SHP77 treated with DMSO at 0.1 percent for 48 hours (cell line): ENCODE measurements around the gene ATP6V1C2.

Experiments
- DNase-seq: peaks from one replicate; lab custom pipeline; 2025; lab: John Stamatoyannopoulos, UW

Gene ATP6V1C2

DNA sequence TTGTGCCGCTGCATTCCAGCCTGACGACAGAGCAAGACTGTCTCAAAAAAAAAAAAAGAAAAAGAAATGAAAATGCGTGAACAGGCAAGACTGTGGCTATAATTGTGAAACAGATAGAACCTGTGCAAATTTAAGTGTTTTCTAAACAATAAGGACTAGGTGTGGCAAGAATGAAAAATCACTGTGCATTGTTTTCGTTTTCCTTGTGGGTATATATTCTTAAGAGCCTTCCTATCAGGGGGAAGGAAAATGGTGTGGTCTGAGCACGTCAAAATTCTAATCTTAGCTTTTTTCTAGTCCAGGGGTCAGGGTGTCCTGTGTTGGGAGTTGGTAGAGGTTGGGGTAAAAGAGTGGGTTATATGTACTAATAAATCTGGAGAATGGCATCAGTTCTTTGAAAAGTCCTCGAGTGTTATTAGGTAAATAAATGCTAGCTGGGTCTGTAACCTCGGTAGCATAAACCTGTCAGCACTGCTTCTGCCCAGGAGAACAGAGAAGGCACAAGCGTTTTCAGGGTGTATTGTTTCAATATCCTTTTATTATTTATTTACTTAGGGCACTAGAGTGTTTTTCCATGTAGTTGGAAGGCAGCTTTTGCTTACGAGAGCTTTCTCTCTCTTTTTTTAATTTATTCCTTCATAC is 11.6 kb downstream of the ATP6V1C2 start:
- DNase-seq: peak; percentile 36

DNA sequence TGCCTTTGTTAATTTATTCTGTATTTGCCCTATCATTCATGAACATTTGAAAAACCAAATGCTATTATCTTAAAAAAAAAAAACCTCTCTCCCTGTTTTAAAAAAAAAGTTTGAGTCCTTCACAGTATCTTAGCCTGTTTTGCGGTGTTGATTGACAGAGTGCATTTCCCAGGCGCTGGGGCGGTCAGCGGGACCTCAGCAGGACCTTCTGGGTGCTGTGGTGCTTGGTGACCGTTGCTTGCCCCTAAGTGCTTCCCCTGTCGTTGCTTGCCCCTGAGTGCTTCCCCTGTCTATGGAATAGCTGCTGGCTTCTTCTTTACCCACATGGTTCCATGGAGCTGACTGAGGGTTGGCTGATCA is 12.1 kb downstream of the ATP6V1C2 start:
- DNase-seq: no peak

DNA sequence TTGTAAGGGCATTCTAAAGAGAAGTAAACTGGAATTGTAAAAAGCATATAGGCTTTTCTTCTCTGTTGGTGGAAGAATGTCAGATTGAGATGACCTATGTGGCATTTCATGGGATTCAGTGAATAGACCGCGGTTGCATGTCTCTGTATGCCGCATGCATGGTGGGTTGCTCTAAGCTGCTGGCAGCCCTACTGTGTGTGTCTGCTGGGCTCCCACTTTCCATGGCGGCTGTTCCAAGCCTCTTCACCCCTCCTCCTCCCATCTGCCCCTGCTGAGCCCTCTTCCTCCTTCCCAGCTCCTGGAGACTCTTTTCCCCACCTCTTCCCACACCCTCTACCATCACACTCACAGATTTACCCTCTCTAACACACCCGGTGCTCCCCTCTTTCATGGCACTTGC is 12.6 kb downstream of the ATP6V1C2 start:
- no peak for DNase-seq

DNA sequence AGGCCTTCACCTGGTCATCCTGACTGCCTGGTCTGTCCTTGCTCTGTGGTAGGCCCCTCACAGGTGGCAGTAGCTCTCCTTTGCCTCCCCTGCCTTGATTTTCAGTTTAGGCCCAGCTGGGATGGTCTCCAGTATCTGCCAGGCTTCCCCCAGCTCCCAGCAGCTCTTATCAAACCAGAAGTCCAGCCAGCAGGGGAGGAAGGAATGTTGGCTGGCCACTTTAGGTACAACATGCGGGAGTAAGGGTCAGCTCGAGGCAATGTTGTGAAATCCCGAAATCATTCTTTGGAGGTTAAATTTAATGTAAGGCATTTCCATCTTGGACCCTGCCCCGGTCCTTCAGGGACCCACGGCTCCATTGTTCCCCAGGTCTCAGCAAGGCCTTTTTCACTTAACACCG is 16.8 kb downstream of the ATP6V1C2 start:
- DNase-seq: no peak

DNA sequence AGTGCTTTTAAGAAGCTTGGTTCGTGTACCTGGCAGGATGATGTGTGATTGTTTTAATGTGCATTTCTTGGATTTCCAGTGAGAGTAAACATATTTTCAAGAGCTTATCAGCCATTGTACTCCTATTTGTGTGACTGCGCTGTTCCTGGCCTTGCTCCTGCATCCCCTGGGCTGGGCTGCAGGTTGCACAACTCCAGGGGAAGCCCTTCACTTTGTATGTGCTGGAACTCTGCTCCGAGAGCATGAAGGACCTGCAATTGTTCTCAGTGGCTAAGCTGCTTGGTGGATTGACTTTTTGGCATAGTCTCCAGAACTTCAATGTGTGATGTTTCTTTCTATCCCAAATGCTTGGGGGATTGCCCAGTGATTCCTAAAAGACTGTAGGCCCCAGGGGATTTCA is 18.8 kb downstream of the ATP6V1C2 start:
- no peak for DNase-seq

DNA sequence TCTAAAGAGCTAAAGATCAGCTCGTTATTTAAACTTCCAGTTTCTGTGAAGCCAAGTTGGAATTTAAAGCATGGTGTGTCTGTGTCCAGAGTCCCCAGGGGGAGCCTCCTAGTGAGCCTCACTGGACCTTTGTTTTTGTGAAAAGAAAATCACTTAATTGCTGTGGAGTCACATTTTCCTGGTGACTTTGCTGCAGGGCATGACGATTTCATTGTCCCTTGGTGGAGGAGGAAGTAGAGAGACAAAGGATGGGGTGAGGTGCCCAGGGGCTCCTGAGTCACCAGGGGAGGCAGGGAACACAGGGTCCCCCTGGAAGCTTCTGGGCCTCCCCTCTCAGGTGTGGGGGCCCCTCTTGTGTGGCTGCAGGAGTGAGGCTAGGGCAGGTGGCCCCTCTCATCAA is 19.7 kb downstream of the ATP6V1C2 start:
- no peak for DNase-seq

DNA sequence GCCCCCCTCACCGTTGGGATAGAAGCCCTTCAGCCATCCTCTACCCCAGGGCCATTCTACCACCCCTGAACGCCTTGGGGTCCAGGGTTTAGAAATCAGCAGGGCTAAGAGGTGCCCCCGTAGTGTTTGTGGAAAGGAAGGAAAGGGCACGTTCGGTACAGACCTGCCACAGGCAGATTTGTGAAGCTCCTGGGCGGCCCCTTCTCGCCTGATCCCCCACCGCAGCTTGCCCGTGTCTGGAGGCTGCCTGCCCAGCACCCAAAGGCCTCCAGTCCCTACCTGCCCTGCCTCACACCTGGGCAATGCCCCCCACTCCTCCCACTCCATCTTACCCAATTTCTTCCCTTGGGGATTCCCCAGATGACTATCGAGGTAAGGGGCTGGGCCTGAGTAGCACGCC is 21.2 kb downstream of the ATP6V1C2 start:
- DNase-seq: no peak

DNA sequence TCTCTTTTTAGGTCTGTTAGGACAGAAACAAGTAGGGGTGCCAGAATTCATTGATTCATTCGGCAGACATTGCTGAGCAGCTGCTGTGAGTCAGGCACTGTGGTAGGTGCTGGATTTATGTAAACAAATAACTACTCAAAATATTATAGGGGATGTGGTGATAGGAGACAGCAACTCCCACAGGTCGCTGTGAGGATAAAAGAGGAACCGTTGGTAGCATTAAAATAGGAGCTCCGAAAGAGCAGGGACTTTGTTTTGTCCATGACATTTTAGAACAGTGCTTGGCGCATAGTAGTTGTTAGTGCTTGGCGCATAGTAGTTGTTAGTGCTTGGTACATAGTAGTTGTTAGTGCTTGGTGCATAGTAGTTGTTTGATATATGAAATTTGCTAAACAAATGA is 29.2 kb downstream of the ATP6V1C2 start:
- no peak for DNase-seq

DNA sequence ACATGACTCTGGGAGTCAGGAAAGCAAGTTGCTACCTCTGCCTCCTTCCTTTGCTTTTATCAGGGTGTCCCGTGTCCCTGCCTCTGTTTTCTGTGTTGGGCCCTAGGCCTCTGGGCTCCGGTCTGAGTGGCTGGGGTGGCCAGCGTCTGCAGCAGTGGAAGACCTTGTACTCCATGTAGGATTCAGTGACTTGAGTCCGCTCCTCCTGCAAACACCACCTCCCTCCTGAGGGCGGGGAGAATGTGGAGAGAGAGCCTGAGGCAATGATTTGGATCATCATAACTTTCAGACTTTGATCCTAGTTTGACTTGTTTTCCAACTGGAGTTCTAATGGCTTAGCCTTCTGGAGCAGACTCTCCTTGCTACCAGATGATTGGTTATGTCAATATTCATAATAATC is 30.8 kb downstream of the ATP6V1C2 start:
- DNase-seq: no peak

DNA sequence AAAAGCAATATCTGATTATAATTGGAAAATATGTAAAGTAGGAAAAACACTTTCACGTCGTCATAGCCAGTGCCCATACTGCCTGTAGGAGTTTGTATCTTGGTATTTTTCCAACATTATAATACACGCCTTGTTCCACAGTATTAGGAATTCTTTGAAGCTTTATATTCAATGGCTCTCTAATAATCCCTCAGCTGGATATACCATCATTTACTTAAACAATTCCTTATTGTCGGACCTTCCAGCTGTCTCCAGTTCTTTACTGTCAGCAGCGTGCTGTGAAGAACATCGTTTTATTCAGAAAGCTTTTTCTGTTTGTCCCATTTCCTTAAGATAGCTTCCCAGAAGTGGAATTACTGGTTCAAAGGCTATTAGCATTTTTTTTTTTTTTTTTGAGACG is 31.7 kb downstream of the ATP6V1C2 start:
- no peak for DNase-seq

DNA sequence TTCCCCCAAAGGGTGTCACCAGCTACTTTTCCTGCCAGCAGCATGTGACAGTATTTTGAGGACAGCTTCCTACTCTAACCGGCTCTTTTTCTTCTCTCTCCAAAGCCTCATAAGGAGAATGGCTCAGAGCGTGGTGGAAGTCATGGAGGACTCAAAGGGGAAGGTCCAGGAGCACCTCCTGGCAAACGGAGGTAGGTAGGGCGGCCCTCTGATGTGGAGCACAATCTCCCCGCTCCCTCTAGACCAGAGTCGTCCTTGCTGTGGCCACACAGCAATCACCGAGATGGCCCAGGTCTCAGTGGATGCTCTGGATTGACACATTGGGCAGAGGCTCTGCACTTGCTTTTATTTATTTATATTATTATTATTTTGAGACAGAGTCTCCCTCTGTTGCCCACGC is 32.4 kb downstream of the ATP6V1C2 start:
- DNase-seq: no peak

DNA sequence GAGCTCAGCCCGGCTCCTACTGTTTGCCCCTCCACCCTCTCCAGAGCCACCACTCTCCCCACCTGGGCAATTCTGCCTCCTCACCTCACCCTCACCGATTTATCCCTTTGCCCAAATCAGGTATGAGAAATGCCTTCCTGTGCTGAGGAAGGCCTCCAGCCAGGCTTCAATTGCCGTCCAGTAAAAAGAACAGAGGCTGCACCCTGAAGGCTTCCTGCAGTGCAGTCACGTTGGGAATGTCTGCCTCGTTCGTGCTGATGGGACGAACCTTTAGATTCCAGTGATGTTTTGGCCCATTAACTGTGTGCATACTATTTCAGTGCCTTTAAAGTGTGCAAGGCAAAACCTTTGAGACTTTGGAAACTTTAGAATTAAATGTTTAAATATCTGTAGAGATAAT is 34.2 kb downstream of the ATP6V1C2 start:
- no peak for DNase-seq

DNA sequence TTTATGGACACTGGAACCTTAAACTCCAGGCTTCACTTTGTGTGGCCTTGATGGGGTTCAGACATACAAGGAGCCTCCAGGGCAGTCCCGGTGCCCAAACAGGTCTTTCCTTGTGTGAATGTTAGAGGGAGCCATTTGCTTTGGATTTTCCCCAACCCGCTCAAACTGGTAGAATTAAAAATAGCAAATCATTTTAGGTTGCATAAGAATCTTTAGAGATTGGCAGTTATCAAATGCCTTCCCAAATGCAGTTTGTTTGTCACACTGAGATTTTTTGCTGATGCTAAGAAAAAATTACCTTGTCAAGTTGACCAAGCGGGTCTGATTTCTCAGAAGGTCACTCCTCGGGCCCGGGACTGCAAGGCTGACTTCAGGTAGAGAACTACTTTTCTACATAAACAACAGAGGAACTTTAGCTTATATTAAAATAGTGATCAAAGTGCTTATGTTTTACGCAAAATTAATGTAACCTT is 36.4 kb downstream of the ATP6V1C2 start:
- DNase-seq: no peak

DNA sequence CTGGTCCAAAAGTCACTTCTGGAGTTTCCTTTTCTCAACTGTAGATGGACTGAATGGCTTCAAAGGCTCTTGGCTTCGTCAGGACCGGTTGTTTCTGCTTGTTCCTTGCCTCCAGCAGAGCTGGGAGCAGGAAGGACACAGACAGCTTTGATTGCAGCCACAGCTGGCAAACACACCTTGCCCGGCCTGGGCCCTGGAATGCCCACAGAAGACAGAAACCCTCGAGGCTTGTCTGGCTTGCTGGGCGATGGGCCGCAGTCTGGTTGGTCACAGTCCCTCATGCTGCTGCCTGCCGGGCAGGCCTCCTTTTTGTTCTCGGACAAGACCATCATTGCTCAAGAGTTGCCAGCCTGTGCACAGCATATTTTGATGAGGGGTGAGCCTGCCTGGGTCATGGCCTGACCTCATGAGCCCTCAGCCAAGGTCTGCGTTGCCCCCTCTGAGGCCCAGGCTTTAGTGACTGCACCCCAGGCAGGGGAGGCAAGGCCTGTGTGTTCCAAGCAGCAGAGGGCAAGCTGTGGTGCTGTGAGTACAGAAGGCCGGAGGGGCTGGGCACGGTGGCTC is 37.8 kb downstream of the ATP6V1C2 start:
- DNase-seq: no peak

DNA sequence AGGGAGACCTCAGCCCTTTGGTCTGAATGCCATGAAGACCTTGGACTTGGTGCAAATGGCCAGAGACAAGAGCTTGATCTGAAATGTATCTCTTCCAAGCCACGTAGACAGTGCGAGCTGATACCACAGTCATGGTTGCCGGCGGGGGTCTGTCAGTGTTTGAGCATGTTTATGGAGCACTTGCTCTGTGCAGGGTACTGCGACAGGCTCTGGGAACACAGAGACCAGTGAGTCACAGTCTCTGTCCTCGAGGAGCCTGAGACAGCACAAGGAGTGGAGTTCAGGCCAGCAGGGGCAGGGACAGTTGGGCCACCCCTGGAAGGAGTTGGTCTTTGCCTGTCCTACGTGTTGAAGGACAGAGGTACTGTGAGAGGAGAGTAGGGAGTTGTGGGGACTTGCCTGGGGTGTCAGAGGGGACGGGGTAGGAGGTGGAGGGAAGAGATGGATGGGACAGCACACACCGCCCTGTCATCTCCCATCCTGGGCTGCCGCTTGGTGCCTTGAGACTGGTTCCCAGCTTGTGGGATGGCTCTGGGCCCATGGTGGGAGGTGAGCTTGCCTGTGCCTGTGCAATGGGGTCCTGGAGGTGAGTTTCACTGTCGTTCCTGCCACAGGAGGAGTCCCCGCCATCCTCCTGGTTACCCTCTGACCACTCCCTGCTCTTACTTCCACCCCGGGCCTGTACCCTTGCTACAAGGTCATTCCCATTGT is 39.5 kb downstream of the ATP6V1C2 start:
- DNase-seq: no peak

DNA sequence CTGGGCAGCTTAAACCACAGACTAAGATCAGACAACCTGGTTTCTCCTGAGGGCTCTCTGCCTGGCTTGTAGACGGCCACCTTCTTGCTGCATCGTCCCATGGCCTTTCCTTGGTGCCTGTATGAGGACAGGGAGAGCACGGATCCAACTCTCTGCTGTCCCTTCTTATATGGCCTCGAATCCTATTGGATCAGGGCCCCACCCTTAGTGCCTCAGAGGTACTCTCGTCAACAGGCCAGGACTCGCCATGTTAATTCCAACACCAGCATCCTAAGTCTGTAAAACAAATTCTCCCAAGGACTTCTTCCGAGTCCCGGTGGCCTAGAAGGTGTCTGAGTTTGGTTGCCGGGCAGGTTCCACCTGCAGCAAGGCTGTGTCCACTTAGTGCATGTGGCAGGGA is 40.2 kb downstream of the ATP6V1C2 start:
- no peak for DNase-seq

DNA sequence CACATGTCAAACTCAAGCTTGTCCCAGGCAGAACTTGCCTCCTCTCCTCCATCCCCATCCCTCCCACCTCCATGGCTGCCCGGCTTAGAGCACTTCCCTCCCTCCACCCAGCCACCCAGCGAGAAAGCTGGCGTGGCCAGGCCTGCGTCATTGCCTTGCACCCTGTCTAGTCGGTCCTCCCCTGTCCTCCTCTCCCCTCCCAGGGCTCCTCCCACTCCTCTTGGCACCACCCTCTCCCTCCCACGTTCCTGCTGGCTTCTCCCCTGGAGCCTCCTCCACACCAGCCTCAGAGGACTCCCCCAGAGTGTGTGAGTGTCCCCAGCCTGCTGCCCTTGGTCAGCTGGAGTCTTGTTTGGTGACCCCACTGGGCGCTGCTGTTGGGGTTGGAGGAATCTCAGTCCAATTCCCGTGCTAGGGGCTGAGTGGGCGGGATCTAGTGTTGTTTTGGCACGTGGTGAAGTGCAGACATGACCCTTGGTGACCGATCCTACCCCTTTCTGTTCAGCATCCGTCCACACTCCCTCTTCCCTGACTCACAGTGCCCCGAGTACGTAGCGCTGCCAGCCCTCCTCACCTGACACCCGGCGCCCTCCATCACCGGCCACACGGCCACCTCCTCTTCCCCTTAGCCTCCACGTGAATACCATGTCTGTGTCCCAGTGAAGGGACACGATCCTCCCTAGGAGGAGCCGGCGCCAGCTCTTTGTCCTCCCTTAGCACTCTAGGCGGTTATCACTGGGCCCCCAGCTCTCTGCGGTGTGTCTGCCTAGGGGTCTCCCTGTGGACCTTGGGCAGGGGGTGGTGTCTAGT is 41.4 kb downstream of the ATP6V1C2 start:
- no peak for DNase-seq

DNA sequence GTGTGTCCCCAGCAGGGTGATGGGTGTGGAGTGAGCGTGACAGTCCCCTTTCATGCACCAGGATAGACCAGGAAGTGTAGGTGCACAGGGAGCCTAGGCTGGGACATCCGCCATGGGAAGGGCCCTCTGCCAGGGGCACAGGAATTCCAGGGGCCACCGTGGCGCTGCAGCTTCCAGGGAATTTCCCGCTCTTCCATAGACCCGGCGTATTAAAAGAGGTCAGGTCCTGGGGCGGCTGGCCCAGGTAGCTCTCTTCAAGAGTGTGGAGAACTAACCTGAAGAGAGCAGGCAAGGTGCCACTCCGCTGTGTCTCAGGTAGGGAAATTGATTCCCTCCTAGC is 42.0 kb downstream of the ATP6V1C2 start:
- DNase-seq: no peak

DNA sequence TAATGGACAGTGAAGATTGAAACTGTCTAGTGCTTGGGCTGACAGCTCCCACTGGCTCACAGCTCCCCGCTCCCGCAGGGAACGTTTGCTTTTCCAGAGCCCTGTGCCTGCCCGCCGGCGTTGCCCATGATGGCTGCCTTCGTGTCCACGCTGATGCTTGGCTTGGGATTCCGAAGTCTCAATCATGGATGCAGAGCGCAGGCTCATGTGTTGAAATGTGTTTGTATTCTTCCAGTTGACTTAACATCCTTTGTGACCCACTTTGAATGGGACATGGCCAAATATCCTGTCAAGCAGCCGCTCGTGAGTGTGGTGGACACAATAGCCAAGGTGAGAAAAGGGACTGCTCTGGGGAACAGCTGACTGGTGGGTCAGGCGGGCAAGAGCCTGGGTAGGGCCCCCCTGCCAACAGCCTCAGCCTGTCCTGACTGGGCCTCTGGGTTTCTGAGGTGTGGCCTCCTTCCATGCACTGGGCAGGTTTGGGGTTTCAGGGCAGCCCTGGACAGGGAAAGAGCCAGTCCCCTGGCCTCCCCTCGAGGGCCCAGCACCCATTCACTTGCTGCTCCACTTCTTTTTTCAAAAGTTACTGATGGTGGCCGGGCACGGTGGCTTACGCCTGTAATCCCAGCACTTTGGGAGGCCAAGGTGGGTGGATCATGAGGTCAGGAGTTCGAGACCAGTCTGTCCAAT is 42.8 kb downstream of the ATP6V1C2 start:
- no peak for DNase-seq

DNA sequence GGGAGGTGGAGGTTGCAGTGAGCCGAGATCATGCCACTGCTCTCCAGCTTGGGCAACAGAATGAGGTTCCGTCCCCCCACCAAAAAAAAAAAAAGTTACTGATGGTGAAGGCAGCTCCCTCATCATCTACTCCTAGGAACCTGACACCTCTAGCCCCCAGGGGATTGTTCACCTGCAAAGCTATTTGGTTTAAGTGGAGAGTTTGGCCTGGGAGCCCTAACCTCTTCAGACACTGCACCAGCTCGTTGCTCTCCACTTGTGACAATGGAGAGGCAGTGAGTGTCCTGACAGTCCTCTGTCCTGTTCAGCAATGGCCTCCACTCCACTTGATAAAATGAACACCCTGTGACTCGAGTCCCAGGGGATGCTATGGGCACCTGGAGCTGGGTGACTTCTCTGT is 43.5 kb downstream of the ATP6V1C2 start:
- no peak for DNase-seq

DNA sequence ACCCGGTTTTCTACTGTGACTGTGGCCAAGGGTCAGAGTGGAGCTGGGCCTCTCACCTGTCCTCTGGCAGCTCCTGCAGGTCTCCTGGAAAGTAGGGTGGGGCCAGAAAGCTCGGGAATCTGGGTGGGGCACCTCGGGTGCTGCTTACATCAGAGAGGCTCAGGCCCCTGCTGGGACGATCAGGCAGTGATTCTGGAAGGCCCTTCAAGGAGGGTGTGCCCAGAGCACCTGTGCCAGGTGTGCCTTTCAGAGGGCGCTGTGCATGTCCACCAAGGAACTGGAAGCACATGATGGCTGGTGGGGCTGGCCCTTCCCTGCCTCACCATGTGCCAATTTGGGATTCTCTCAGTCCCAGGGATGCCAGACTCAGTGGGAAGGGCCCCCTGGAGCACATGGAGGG is 44.0 kb downstream of the ATP6V1C2 start:
- DNase-seq: no peak

DNA sequence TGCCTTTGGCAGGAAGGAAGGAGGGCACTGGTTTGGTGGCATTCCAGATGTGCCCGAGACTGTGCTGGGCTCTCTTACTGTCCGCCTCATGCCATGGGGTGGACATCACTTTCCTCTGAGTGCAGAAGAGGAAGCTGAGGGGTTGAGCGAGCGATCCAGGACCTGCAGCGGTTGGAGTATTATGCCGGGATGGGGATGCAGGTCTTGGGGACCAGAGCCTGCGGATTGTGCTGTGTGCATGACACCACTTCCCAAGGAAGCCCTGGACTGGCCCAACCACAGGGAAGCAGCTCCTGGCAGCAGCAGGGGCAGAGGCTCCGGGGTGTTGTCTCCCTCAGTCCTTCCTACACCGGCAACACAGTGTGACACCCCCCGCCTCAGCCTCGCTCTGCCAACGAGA is 44.5 kb downstream of the ATP6V1C2 start:
- no peak for DNase-seq
